ENCODE measurements around the gene MON1B.

GRCh38 chr16:77206533-77206932, 15.5 kb downstream of the MON1B start:
- TF ChIP-seq SUZ12 (IDR thresholded peaks at IDR 0.05; ENCODE audit: low read depth, low read length) (no peak), ZZZ3 (CRISPR knock-in tag; IDR thresholded peaks at IDR 0.05; ENCODE audit: borderline replicate concordance) (no peak), TCF7 (IDR thresholded peaks at IDR 0.05; ENCODE audit: low read depth) (no peak), SETDB1 (CRISPR knock-in tag; IDR thresholded peaks at IDR 0.05; ENCODE audit: borderline replicate concordance) (no peak), ZNF768 (CRISPR knock-in tag; IDR thresholded peaks at IDR 0.05) (no peak), ZKSCAN8 (CRISPR knock-in tag; IDR thresholded peaks at IDR 0.05; ENCODE audit: borderline replicate concordance) (no peak), MAFK (conservative IDR thresholded peaks at IDR 0.05 in 1 of 2, IDR thresholded peaks at IDR 0.05 in 1 of 2; ENCODE audit: low read length in 2 of 2) (no peak), MLX (CRISPR knock-in tag; IDR thresholded peaks at IDR 0.05) (no peak), MYPOP (CRISPR knock-in tag; IDR thresholded peaks at IDR 0.05) (no peak), ZNF841 (CRISPR knock-in tag; IDR thresholded peaks at IDR 0.05; ENCODE audit: borderline replicate concordance) (no peak), FOXJ3 (CRISPR knock-in tag; IDR thresholded peaks at IDR 0.05; ENCODE audit: borderline replicate concordance) (no peak), POLR2AphosphoS2 (IDR thresholded peaks at IDR 0.05; ENCODE audit: low read depth, low read length) (no peak)
- TF ChIP-seq, protein P1, sequence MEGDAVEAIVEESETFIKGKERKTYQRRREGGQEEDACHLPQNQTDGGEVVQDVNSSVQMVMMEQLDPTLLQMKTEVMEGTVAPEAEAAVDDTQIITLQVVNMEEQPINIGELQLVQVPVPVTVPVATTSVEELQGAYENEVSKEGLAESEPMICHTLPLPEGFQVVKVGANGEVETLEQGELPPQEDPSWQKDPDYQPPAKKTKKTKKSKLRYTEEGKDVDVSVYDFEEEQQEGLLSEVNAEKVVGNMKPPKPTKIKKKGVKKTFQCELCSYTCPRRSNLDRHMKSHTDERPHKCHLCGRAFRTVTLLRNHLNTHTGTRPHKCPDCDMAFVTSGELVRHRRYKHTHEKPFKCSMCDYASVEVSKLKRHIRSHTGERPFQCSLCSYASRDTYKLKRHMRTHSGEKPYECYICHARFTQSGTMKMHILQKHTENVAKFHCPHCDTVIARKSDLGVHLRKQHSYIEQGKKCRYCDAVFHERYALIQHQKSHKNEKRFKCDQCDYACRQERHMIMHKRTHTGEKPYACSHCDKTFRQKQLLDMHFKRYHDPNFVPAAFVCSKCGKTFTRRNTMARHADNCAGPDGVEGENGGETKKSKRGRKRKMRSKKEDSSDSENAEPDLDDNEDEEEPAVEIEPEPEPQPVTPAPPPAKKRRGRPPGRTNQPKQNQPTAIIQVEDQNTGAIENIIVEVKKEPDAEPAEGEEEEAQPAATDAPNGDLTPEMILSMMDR (CRISPR knock-in tag; IDR thresholded peaks at IDR 0.05) = no peak
- TF ChIP-seq, protein P2, sequence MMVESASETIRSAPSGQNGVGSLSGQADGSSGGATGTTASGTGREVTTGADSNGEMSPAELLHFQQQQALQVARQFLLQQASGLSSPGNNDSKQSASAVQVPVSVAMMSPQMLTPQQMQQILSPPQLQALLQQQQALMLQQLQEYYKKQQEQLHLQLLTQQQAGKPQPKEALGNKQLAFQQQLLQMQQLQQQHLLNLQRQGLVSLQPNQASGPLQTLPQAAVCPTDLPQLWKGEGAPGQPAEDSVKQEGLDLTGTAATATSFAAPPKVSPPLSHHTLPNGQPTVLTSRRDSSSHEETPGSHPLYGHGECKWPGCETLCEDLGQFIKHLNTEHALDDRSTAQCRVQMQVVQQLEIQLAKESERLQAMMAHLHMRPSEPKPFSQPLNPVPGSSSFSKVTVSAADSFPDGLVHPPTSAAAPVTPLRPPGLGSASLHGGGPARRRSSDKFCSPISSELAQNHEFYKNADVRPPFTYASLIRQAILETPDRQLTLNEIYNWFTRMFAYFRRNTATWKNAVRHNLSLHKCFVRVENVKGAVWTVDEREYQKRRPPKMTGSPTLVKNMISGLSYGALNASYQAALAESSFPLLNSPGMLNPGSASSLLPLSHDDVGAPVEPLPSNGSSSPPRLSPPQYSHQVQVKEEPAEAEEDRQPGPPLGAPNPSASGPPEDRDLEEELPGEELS (CRISPR knock-in tag; IDR thresholded peaks at IDR 0.05) = no peak
